NT2/D1 (cell line): ENCODE data around the gene PXMP4.

Experiments
- YY1 ChIP-seq: IDR thresholded peaks from 2 replicates; pipeline ENCODE4 v1.6.1; 2011; ENCODE audit not compliant: insufficient read length, insufficient read depth
- ZNF274 ChIP-seq: IDR thresholded peaks from 2 replicates; pipeline ENCODE4 v1.6.1; 2011; ENCODE audit warnings: mild to moderate bottlenecking, low read depth, low read length

GRCh38 chr20:33765099-33765498, 45.0 kb upstream of the PXMP4 start:
- TF ChIP-seq ZNF274 (no peak), YY1 (no peak)
